Pancreas (tissue), 10 donors: ENCODE data around the gene DOCK4. TPM values are rescaled to one million over a fixed set of nuclear protein-coding genes. Genes with fewer than 3 reads are reported as not detected.

Source experiments
- ATAC-seq, 4 donors: fragments of 200-7000 bp; cut with Tn5 transposase; one replicate each; pipeline versions ENCODE4 v1.8.0 to v1.9.1; 2020; ENCODE audit warnings: mild to moderate bottlenecking in 4 of 4, moderate library complexity in 4 of 4
- DNase-seq, 6 donors: peaks; one replicate each; pipeline ENCODE4 v3.0.0-alpha.2; 2020
- FAIRE-seq: peaks from 2 replicates; lab custom pipeline; 2012; peaks lifted over from hg19 to GRCh38; lab: Jason Lieb, UNC
- H3K27ac ChIP-seq, 4 donors: fragments of 200-600 bp; sonication (generic); 1 replicate in 3 of 4; 2 replicates in 1 of 4; pipeline versions ENCODE4 v1.5.0 to v1.8.0; 2020
- H3K27me3 ChIP-seq, 4 donors: fragments of 200-600 bp; one replicate each; pipeline ENCODE4 v1.8.0; 2021
- H3K36me3 ChIP-seq, 3 donors: fragments of 200-600 bp; sonication (generic) in 1 of 3; one replicate each; pipeline versions ENCODE4 v1.5.0 to v1.8.0; 2020 to 2021
- H3K4me1 ChIP-seq, 3 donors: fragments of 200-600 bp; one replicate each; pipeline ENCODE4 v1.8.0; 2021
- H3K4me3 ChIP-seq, 4 donors: fragments of 200-600 bp; sonication (generic) in 2 of 4; one replicate each; pipeline versions ENCODE4 v1.5.0 to v1.8.0; 2020 to 2021
- H3K9me3 ChIP-seq, 4 donors: fragments of 200-600 bp; one replicate each; pipeline ENCODE4 v1.8.0; 2021
- CTCF ChIP-seq, 4 donors: fragments of 200-600 bp; sonication (generic) in 3 of 4; IDR thresholded peaks; one replicate each; pipeline versions ENCODE4 v1.5.0 to v1.8.0; 2021; ENCODE audit warnings: antibody characterized with exemption in 4 of 4
- WGBS, 2 donors: extraction: QIAGEN DNeasy Blood & Tissue Kit; methylation state at CpG; one replicate each; pipeline ENCODE4 v1.1.7; 2013; 5-methylcytosine and 5-hydroxymethylcytosine counted together
- intact Hi-C, 3 donors: fragments of 100-400 bp; cut with DNase I; formaldehyde crosslinking; loops; one replicate each; pipeline versions ENCODE4 v1.11.1 to v1.14.2; 2022
- polyA plus RNA-seq, 2 donors: library from polyadenylated mRNA; stranded (reverse); fragments of 200-250 nt; gene quantifications; one replicate each; pipeline ENCODE4 v1.2.3, GENCODE V29; 2013
- total RNA-seq, 6 donors: library from RNA; stranded (reverse); fragmentation: NEBNext Ultra II Directional in 4 of 6; extraction: Animal tissue kit (Norgen Biotek cat#: 25700) in 4 of 6; gene quantifications; one replicate each; pipeline versions ENCODE4 v1.2.1 to v1.2.4, GENCODE V29; 2021 to 2023
- donor health status: healthy with polysubstance abuse.
- donor health status: DM: no; HTN: no; CAD: no; lungs with moderate emphysema.
- donor health status: DM: no; HTN: no; CAD: no.
- donor health status: control.
- donor health status: control.
- donor health status: Bipolar disorder and iron deficiency.
- donor health status: DM: yes; HTN: yes; CAD: no.
- donor health status: DM: no; HTN: no; CAD: no.
- donor health status: DM: no; HTN: no; CAD: no.
- donor health status: DM: yes; HTN: yes; CAD: no.

The DOCK4 gene
- total and polyA plus RNA-seq, 8 donors = 5.4 to 15.5 (median 6.1) TPM

- DNase-seq (no peak), FAIRE-seq (no peak), ATAC-seq (no peak)
- no peaks in the 10 kb centered on the region for H3K36me3 ChIP-seq
- no peak for TF ChIP-seq CTCF (IDR thresholded peaks at IDR 0.05)
- no peak overlapping the region for H3K27ac ChIP-seq
- intact Hi-C loops = no loop called here
- WGBS, 2 donors = 92 to 94% methylated on average over 5 of the region's 5 CpGs
- no peak overlapping the region for H3K4me3 ChIP-seq
- no peaks in the 10 kb centered on the region for H3K27me3 ChIP-seq
- H3K4me1 ChIP-seq = no peaks in the 10 kb centered on the region
- H3K9me3 ChIP-seq = no peaks in the 10 kb centered on the region
Measured at GRCh38 chr7:112145206-112145605, 61.0 kb downstream of the DOCK4 start.

GRCh38 chr7:112144284-112145059 lies 61.7 kb downstream of the DOCK4 start:
- TF ChIP-seq CTCF (IDR thresholded peaks at IDR 0.05) = no peak
- Histone ChIP-seq H3K4me3 (no peak overlapping the region), H3K27me3 (no peaks in the 10 kb centered on the region), H3K36me3 (no peaks in the 10 kb centered on the region), H3K9me3 (no peaks in the 10 kb centered on the region), H3K27ac (no peak overlapping the region), H3K4me1 (no peaks in the 10 kb centered on the region)
- peak in 1 of 4 donors; percentile 12 for ATAC-seq
- no peak for FAIRE-seq
- no peak for DNase-seq
- intact Hi-C loops = no loop called here
- WGBS, 2 donors = 81 to 84% methylated on average over 5 of the region's 5 CpGs

- DNase-seq (no peak), ATAC-seq (no peak), FAIRE-seq (no peak)
- no peaks in the 10 kb centered on the region for H3K36me3 ChIP-seq
- no peak overlapping the region for H3K4me3 ChIP-seq
- 81 to 83% methylated on average over 4 of the region's 4 CpGs for WGBS, 2 donors
- TF ChIP-seq CTCF (IDR thresholded peaks at IDR 0.05) = no peak
- H3K4me1 ChIP-seq = no peaks in the 10 kb centered on the region
- no peak overlapping the region for H3K27ac ChIP-seq
- H3K27me3 ChIP-seq = no peaks in the 10 kb centered on the region
- intact Hi-C loops = no loop called here
- no peaks in the 10 kb centered on the region for H3K9me3 ChIP-seq
Measured at GRCh38 chr7:112143582-112143981, 62.6 kb downstream of the DOCK4 start.

GRCh38 chr7:112143136-112143535 lies 63.1 kb downstream of the DOCK4 start:
- Histone ChIP-seq H3K9me3 (no peaks in the 10 kb centered on the region), H3K27ac (no peak overlapping the region), H3K36me3 (no peaks in the 10 kb centered on the region), H3K27me3 (no peaks in the 10 kb centered on the region), H3K4me3 (no peak overlapping the region), H3K4me1 (no peaks in the 10 kb centered on the region)
- ATAC-seq (no peak), DNase-seq (no peak), FAIRE-seq (no peak)
- TF ChIP-seq CTCF (IDR thresholded peaks at IDR 0.05) = no peak
- 92 to 94% methylated on average over 3 of the region's 3 CpGs for WGBS, 2 donors
- intact Hi-C loops = no loop called here

- ATAC-seq = no peak
- TF ChIP-seq CTCF (IDR thresholded peaks at IDR 0.05) = no peak
- no peaks in the 10 kb centered on the region for H3K36me3 ChIP-seq
- no peak overlapping the region for H3K4me3 ChIP-seq
- 70 to 83% methylated on average over 3 of the region's 3 CpGs for WGBS, 2 donors
- no peak overlapping the region for H3K27ac ChIP-seq
- no peak for DNase-seq
- H3K27me3 ChIP-seq = no peaks in the 10 kb centered on the region
- peaks cover 0 to 7% (median 0%) of the 10 kb centered on the region in 3 donors for H3K4me1 ChIP-seq
- intact Hi-C loops = no loop called here
- no peaks in the 10 kb centered on the region for H3K9me3 ChIP-seq
- no peak for FAIRE-seq
Measured at GRCh38 chr7:112140600-112140999, 65.6 kb downstream of the DOCK4 start.
